Chondrocyte (in vitro differentiated cells): ENCODE results near the gene SYNE3. TPM values are rescaled to one million over a fixed set of nuclear protein-coding genes. Genes with fewer than 3 reads are reported as not detected.

ENCODE experiments used
- DNase-seq: peaks from one replicate; pipeline ENCODE4 v3.0.0; 2021; ENCODE audit warnings: mixed read lengths, low spot score
- H3K27ac Mint-ChIP-seq: one replicate; pipeline ENCODE4 v1.8.0; 2021; ENCODE audit warnings: mild to moderate bottlenecking, moderate library complexity, mixed read lengths; ENCODE audit not compliant: unreplicated experiment
- H3K27me3 Mint-ChIP-seq: 2 replicates; pipeline ENCODE4 v1.8.0; 2021; ENCODE audit warnings: low read depth, mixed read lengths
- H3K36me3 Mint-ChIP-seq: 2 replicates; pipeline ENCODE4 v1.8.0; 2021; ENCODE audit warnings: low read depth, mixed read lengths
- H3K4me1 Mint-ChIP-seq: 2 replicates; pipeline ENCODE4 v1.8.0; 2021; ENCODE audit warnings: low read depth, mild to moderate bottlenecking, mixed read lengths
- H3K4me3 Mint-ChIP-seq: one replicate; pipeline ENCODE4 v1.8.0; 2021; ENCODE audit warnings: mild to moderate bottlenecking, moderate library complexity, mixed read lengths; ENCODE audit not compliant: unreplicated experiment
- H3K9me3 Mint-ChIP-seq: 2 replicates; pipeline ENCODE4 v1.8.0; 2021; ENCODE audit warnings: low read depth, mixed read lengths
- total RNA-seq: library from RNA; stranded (reverse); gene quantifications from 3 replicates; pipeline ENCODE4 v1.2.1, GENCODE V29; 2021
- TF ChIP-seq, protein P1 (sequence below): fragments of 200-600 bp; sonication (generic); IDR thresholded peaks from 2 replicates; pipeline ENCODE4 v1.5.0; 2021; ENCODE audit warnings: antibody characterized with exemption, mild to moderate bottlenecking, moderate library complexity

Gene SYNE3
- total RNA-seq, 1 donor from 2014 or later, result 22.3 TPM

DNA sequence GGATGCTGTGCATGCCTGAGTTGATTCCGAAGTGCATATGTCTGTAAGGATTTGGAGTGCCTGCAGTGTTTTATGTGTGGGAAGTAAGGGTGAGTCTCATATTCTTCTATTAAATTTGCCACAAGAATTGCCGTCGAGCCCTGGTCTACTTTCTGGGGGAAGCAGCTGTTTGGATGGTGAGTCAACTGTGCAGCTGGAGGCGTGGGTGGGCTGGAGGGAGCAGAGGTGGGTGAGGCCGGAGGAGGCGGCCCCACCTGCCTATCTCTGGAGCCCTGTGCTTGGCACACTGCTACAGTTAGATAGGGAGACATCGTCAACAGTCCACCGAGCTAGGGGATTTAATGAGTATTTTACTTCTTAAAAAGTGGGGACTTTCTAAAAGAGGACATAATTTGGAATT lies 28.1 kb upstream of the SYNE3 start:
- H3K36me3 Mint-ChIP-seq, result peaks cover 4% of the 10 kb centered on the region
- H3K4me3 Mint-ChIP-seq, result no peak overlapping the region
- no peak for DNase-seq
- peak overlapping the region; percentile 4 for H3K27ac Mint-ChIP-seq
- H3K4me1 Mint-ChIP-seq, result peaks cover 49% of the 10 kb centered on the region
- peaks cover 7% of the 10 kb centered on the region for H3K9me3 Mint-ChIP-seq
- TF ChIP-seq, protein P1, sequence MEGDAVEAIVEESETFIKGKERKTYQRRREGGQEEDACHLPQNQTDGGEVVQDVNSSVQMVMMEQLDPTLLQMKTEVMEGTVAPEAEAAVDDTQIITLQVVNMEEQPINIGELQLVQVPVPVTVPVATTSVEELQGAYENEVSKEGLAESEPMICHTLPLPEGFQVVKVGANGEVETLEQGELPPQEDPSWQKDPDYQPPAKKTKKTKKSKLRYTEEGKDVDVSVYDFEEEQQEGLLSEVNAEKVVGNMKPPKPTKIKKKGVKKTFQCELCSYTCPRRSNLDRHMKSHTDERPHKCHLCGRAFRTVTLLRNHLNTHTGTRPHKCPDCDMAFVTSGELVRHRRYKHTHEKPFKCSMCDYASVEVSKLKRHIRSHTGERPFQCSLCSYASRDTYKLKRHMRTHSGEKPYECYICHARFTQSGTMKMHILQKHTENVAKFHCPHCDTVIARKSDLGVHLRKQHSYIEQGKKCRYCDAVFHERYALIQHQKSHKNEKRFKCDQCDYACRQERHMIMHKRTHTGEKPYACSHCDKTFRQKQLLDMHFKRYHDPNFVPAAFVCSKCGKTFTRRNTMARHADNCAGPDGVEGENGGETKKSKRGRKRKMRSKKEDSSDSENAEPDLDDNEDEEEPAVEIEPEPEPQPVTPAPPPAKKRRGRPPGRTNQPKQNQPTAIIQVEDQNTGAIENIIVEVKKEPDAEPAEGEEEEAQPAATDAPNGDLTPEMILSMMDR, result no peak
- H3K27me3 Mint-ChIP-seq, result no peaks in the 10 kb centered on the region

DNA sequence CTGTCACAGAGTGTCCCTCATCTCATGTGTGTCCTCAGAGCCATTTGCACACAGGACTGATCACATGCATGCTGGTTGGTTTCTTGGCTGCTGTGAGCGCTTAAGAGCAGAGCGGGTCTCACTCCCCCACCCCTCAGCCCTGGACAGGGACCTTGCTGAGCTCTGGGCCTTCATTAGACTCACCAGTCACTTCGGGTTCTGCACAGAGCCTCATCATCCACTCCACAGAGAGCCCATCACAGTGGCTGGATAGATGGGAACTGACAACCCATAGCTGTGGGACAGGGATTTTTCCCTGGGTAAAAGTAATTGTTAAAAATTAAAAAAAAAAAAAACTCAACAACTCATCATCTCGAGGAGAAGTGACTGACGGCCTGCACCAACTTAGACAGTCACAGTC lies 26.6 kb upstream of the SYNE3 start:
- no peaks in the 10 kb centered on the region for H3K27me3 Mint-ChIP-seq
- no peak overlapping the region for H3K4me3 Mint-ChIP-seq
- H3K36me3 Mint-ChIP-seq, result no peaks in the 10 kb centered on the region
- H3K9me3 Mint-ChIP-seq, result peaks cover 4% of the 10 kb centered on the region
- H3K27ac Mint-ChIP-seq, result no peak overlapping the region
- TF ChIP-seq, protein P1, result no peak
- DNase-seq, result no peak
- peaks cover 45% of the 10 kb centered on the region for H3K4me1 Mint-ChIP-seq

DNA sequence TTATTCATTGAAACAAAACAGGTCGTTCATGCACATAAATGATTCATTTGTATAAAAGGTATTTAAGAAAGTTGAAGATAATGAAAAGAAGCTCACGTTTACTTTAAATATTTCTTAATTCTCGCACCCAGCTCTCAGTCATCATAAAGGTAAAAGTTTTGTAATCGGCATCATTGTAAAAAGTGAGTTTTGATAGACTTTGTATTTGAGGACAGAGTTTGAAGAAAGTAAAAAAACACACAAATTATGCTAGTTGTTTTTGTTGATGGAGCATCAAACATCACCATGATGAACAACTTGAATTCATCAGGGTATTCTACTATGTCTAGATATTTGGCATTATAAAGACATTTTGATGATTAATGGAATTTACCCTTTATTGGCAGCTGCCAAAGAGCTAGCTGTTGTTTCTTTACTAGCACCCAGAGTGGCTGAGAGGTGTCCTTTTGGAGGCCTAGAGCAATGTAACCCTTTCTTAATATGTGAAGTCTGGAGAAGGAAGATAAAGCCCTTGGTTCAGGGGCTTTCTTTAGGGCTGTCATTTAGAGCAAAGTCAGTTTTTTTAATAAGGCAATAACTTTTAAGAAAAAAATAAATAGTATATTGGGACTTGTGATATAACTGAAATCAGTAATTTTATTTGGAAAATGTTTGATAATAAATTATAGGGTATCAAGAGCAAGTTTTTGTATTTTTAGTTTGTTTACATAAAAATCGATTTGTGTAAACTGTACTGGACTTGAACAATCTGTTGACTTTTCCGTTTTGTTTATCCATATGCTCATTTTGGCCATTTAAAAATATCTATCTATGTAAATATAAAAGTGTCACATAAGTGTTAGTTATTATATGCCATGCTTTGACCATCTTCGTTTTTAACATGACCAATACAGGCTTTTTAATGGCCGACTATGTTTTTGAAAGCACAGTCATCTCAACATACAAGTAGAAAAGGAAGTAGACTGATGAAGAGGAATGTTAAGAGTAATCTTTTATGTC lies 25.8 kb upstream of the SYNE3 start:
- Mint-ChIP-seq H3K9me3 (peaks cover 4% of the 10 kb centered on the region), H3K27ac (no peak overlapping the region), H3K4me1 (peaks cover 44% of the 10 kb centered on the region), H3K4me3 (no peak overlapping the region), H3K27me3 (no peaks in the 10 kb centered on the region), H3K36me3 (no peaks in the 10 kb centered on the region)
- TF ChIP-seq, protein P1, result no peak
- no peak for DNase-seq

DNA sequence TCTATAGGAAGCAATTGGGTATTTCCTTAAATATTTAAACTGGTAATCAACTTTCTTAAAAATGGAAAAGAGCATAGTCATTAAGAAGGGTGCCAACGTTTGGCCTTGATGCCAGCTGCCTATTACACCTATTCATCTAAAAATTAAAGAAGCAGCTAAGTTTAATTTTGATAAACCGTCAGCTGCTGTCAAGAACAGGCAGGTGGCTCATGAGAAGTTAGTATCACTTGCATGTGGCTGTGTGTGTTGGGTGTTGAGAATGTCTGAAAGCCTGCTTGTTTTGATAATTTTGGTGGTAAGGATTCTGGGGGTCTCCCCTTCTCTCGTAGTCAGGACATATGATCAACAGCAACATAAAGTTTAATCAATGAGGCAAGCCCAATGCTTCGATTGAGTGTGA lies 24.9 kb upstream of the SYNE3 start:
- no peak overlapping the region for H3K27ac Mint-ChIP-seq
- H3K36me3 Mint-ChIP-seq, result no peaks in the 10 kb centered on the region
- H3K9me3 Mint-ChIP-seq, result peaks cover 4% of the 10 kb centered on the region
- no peaks in the 10 kb centered on the region for H3K27me3 Mint-ChIP-seq
- peaks cover 45% of the 10 kb centered on the region for H3K4me1 Mint-ChIP-seq
- no peak for DNase-seq
- H3K4me3 Mint-ChIP-seq, result no peak overlapping the region
- TF ChIP-seq, protein P1, result no peak

DNA sequence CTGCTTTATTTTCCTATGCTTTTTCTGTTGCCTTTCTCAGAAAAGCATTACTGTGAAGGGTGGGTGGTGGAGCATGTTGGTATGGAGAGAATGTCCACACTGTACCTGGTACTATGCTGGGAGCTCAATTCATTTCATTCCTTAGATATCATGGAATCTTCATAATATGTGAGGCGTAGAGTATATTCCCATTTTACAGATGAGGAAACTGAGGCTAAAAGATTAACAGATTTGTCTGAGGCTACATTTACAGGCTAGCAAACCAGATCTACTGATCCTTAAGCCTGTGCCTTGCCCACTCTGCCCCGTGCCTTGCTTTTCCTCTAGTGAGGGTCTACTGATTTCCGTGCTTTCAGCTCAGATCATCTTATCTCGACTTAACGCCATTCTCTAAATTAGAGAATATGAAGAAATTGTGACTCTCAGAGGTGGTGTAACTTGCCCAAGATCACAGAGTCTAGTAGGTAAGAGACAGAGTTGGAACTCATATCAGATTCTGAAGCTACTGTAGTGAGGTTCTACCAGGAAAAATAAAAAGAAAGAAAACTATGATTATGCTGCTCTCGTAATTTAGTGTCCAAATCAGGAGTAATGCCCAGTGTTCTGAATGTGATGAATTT lies 23.9 kb upstream of the SYNE3 start:
- Mint-ChIP-seq H3K27me3 (no peaks in the 10 kb centered on the region), H3K9me3 (no peaks in the 10 kb centered on the region), H3K4me1 (peaks cover 45% of the 10 kb centered on the region), H3K4me3 (no peak overlapping the region), H3K27ac (no peak overlapping the region), H3K36me3 (no peaks in the 10 kb centered on the region)
- TF ChIP-seq, protein P1, result no peak
- no peak for DNase-seq
